Measurements from ENCODE around the gene CTNND2. TPM values are rescaled to one million over a fixed set of nuclear protein-coding genes. Genes with fewer than 3 reads are reported as not detected.

Gene CTNND2
- total RNA-seq, 1 donor from 2014 or later, result 13.9 TPM

GRCh38 chr5:11150976-11151375 is 753.3 kb downstream of the CTNND2 start:
- Mint-ChIP-seq H3K27me3 (ENCODE audit: insufficient read depth, low read depth) (peaks cover 5% of the 10 kb centered on the region), H3K4me1 (peaks cover 22% of the 10 kb centered on the region)
- TF ChIP-seq EZH2 (IDR thresholded peaks at IDR 0.05) (no peak), EZH2phosphoT487 (IDR thresholded peaks at IDR 0.05) (no peak)
- TF ChIP-seq, protein P1, sequence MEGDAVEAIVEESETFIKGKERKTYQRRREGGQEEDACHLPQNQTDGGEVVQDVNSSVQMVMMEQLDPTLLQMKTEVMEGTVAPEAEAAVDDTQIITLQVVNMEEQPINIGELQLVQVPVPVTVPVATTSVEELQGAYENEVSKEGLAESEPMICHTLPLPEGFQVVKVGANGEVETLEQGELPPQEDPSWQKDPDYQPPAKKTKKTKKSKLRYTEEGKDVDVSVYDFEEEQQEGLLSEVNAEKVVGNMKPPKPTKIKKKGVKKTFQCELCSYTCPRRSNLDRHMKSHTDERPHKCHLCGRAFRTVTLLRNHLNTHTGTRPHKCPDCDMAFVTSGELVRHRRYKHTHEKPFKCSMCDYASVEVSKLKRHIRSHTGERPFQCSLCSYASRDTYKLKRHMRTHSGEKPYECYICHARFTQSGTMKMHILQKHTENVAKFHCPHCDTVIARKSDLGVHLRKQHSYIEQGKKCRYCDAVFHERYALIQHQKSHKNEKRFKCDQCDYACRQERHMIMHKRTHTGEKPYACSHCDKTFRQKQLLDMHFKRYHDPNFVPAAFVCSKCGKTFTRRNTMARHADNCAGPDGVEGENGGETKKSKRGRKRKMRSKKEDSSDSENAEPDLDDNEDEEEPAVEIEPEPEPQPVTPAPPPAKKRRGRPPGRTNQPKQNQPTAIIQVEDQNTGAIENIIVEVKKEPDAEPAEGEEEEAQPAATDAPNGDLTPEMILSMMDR (IDR thresholded peaks at IDR 0.05), result no peak

DNA sequence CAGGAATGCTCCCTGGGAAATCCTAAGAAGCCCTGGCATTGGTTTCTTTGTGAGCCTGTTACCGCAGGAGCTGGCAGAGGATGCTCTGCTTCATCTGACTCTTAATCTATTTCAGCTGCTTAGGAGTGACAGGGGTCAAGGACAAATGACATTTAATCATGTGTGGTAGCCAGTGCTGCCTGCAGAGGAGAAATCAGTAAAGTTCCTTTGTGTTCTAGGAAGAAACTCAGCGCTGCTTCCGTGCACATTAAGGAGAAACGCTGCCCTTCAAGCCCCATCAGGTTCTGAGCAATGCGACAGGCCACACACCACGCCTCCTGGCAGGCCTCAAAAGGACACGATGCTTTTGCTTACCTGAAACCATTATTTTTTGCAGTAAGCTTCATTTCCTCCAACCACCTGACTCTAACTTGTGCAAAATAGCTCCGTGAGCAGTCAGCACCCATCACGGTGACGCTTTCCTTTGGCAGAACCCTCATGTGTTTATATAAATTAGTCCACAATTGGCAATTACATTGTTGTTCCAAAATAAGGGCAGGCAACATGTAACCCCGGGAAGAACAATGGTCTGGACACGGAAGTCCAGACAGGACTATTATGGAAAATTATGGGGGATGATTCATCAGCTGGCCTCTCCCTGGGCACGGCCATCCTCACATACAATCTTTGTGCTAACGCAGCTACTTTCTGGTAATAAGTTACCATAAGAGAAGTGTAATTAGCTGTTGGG is 755.3 kb downstream of the CTNND2 start:
- Histone ChIP-seq H2AFZ (replicated peaks) (no peak overlapping the region), H3K4me3 (no peak overlapping the region), H3F3A (ENCODE audit: low read depth) (no peaks in the 10 kb centered on the region), H3K79me2 (ENCODE audit: low read depth) (no peaks in the 10 kb centered on the region), H4K20me1 (ENCODE audit: low read depth) (no peaks in the 10 kb centered on the region), H3K27me3 (no peaks in the 10 kb centered on the region), H3K9ac (no peak overlapping the region), H3K4me2 (peak overlapping the region; percentile 22), H3K36me3 (no peaks in the 10 kb centered on the region), H3K9me3 (ENCODE audit: low read depth) (no peaks in the 10 kb centered on the region), H3K4me1 (peaks cover 21% of the 10 kb centered on the region), H3K27ac (no peak overlapping the region)
- DNase-seq (ENCODE audit: low spot score), result peak; percentile 25
- TF ChIP-seq EZH2phosphoT487 (IDR thresholded peaks at IDR 0.05), result no peak
- TF ChIP-seq, protein P1 (IDR thresholded peaks at IDR 0.05), result no peak
- TF ChIP-seq EZH2 (IDR thresholded peaks at IDR 0.05), result no peak
- Mint-ChIP-seq H3K27ac (peak overlapping the region; percentile 40), H3K4me1 (peaks cover 22% of the 10 kb centered on the region), H3K36me3 (peaks cover 2% of the 10 kb centered on the region), H3K4me3 (no peak overlapping the region), H3K9me3 (no peaks in the 10 kb centered on the region), H3K27me3 (ENCODE audit: insufficient read depth, low read depth) (peaks cover 5% of the 10 kb centered on the region)

More at GRCh38 chr5:11150976-11151375, 753.3 kb downstream of the CTNND2 start:
- Histone ChIP-seq H2AFZ (replicated peaks) (no peak overlapping the region), H3K36me3 (no peaks in the 10 kb centered on the region), H3K4me3 (no peak overlapping the region), H3K9me3 (ENCODE audit: low read depth) (no peaks in the 10 kb centered on the region), H3K4me1 (peaks cover 21% of the 10 kb centered on the region), H3K79me2 (ENCODE audit: low read depth) (no peaks in the 10 kb centered on the region), H3K27me3 (no peaks in the 10 kb centered on the region), H3K9ac (no peak overlapping the region), H3K27ac (no peak overlapping the region), H3K4me2 (no peak overlapping the region), H3F3A (ENCODE audit: low read depth) (no peaks in the 10 kb centered on the region), H4K20me1 (ENCODE audit: low read depth) (no peaks in the 10 kb centered on the region)
- H3K4me3 Mint-ChIP-seq, result no peak overlapping the region
- H3K9me3 Mint-ChIP-seq, result no peaks in the 10 kb centered on the region
- H3K36me3 Mint-ChIP-seq, result peaks cover 2% of the 10 kb centered on the region
- no peak overlapping the region for H3K27ac Mint-ChIP-seq
- no peak for DNase-seq (ENCODE audit: low spot score)

DNA sequence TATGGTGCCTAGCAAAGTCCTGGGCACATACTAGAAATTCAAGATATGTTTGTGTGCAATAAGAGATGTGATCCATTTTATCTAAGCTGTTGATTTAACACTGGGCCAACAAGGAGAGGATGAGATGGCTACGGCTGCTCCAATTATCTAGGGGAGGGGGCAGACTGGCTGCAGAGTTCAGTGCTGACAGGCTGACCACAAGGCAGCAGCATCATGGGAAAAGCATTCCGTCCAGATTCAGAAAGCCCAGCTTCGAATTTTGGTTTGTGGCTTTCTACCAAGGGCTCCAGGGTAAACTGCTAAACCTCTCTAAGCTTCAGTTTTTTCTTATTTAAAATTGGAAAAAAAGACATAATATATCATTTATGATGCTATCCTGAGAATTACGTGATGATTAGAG is 758.1 kb downstream of the CTNND2 start:
- Histone ChIP-seq H3K9ac (no peak overlapping the region), H3F3A (ENCODE audit: low read depth) (no peaks in the 10 kb centered on the region), H3K27ac (no peak overlapping the region), H3K4me2 (no peak overlapping the region), H3K9me3 (ENCODE audit: low read depth) (no peaks in the 10 kb centered on the region), H3K4me3 (no peak overlapping the region), H3K4me1 (peaks cover 21% of the 10 kb centered on the region), H3K27me3 (no peaks in the 10 kb centered on the region), H3K79me2 (ENCODE audit: low read depth) (no peaks in the 10 kb centered on the region), H2AFZ (replicated peaks) (no peak overlapping the region), H4K20me1 (ENCODE audit: low read depth) (no peaks in the 10 kb centered on the region), H3K36me3 (no peaks in the 10 kb centered on the region)
- TF ChIP-seq EZH2 (IDR thresholded peaks at IDR 0.05) (no peak), EZH2phosphoT487 (IDR thresholded peaks at IDR 0.05) (no peak)
- TF ChIP-seq, protein P1 (IDR thresholded peaks at IDR 0.05), result no peak
- Mint-ChIP-seq H3K4me1 (peaks cover 22% of the 10 kb centered on the region), H3K27ac (no peak overlapping the region), H3K9me3 (no peaks in the 10 kb centered on the region), H3K36me3 (peaks cover 3% of the 10 kb centered on the region), H3K27me3 (ENCODE audit: insufficient read depth, low read depth) (peaks cover 5% of the 10 kb centered on the region), H3K4me3 (no peak overlapping the region)
- DNase-seq (ENCODE audit: low spot score), result no peak
